IMR-90 (cell line): Measurements from ENCODE around the gene MAVS.

Experiments
- CHD1 ChIP-seq: IDR thresholded peaks from 2 replicates; pipeline ENCODE4 v1.6.1; 2012; ENCODE audit warnings: low read depth, low read length, improper control_type of control experiment
- POLR2A ChIP-seq: IDR thresholded peaks from 2 replicates; pipeline ENCODE4 v1.6.1; 2012; ENCODE audit warnings: mild to moderate bottlenecking, low read depth, low read length
- RFX5 ChIP-seq: IDR thresholded peaks from 2 replicates; pipeline ENCODE4 v1.8.0; 2012; ENCODE audit warnings: low read depth, mild to moderate bottlenecking, low read length, moderate library complexity
- TF ChIP-seq, protein P1 (sequence below): conservative IDR thresholded peaks from 2 replicates; pipeline ENCODE4 v1.5.1; 2012; ENCODE audit warnings: mild to moderate bottlenecking, low read depth, low read length, improper control_type of control experiment

DNA sequence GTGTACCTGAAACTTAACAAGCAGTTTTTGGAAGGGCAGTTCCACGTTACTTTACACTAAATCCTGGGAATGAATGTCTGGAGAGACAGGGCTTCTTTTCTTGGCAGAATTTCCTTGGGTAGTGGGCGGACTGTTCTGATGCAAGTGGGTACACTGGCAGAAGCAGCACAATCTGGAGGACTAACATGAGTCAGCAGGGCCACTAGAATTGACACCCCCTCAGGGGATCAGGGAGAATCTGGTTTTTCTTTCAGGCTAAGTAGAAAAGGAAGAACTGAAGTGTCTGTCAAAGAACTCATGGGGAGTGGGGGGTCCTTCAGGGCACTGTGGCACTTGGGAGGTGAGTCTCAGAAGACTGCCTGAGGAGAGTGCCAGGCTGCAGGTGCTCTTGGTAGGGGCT, 77.2 kb downstream of the MAVS start:
- TF ChIP-seq POLR2A (no peak), RFX5 (no peak), CHD1 (no peak)
- TF ChIP-seq, protein P1, sequence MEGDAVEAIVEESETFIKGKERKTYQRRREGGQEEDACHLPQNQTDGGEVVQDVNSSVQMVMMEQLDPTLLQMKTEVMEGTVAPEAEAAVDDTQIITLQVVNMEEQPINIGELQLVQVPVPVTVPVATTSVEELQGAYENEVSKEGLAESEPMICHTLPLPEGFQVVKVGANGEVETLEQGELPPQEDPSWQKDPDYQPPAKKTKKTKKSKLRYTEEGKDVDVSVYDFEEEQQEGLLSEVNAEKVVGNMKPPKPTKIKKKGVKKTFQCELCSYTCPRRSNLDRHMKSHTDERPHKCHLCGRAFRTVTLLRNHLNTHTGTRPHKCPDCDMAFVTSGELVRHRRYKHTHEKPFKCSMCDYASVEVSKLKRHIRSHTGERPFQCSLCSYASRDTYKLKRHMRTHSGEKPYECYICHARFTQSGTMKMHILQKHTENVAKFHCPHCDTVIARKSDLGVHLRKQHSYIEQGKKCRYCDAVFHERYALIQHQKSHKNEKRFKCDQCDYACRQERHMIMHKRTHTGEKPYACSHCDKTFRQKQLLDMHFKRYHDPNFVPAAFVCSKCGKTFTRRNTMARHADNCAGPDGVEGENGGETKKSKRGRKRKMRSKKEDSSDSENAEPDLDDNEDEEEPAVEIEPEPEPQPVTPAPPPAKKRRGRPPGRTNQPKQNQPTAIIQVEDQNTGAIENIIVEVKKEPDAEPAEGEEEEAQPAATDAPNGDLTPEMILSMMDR = no peak
